B cell (primary cell): ENCODE data around the gene CLCF1. TPM values are rescaled to one million over a fixed set of nuclear protein-coding genes. Genes with fewer than 3 reads are reported as not detected.
A peak's percentile ranks its signal among the peaks of the same experiment; 100 is the strongest.

ENCODE experiments used
- ATAC-seq: fragments of 200-7000 bp; cut with Tn5 transposase; one replicate; pipeline ENCODE4 v1.10.0; 2021; ENCODE audit warnings: low read depth, mild to moderate bottlenecking, moderate number of reproducible peaks, moderate library complexity
- CTCF ChIA-PET: fragments of 350-600 bp; sonication (Branson Sonifier 250); formaldehyde crosslinking; loops from one replicate; lab custom pipeline; 2021; ENCODE audit warnings: antibody characterized with exemption, inconsistent platforms; lab: Charles Lee
- POLR2A ChIA-PET: fragments of 350-600 bp; sonication (Branson Sonifier 250); formaldehyde crosslinking; loops from one replicate; lab custom pipeline; 2021; ENCODE audit warnings: antibody characterized with exemption; lab: Charles Lee
- DNase-seq: peaks from one replicate; pipeline ENCODE4 v3.0.0; 2013
- H2AFZ ChIP-seq: 2 replicates; pipeline ENCODE4 v1.6.1; 2012; ENCODE audit warnings: mild to moderate bottlenecking, low read depth, low read length; ENCODE audit not compliant: insufficient read depth, poor library complexity, severe bottlenecking
- H3K27ac ChIP-seq, 2 donors: 1 replicate in 1 of 2; 2 replicates in 1 of 2; pipeline ENCODE4 v1.5.1; 2012 to 2013; ENCODE audit warnings: low read length in 2 of 2, mild to moderate bottlenecking in 2 of 2, moderate library complexity in 1 of 2
- H3K27me3 ChIP-seq, 4 experiments: fragments of 200-600 bp in 1 of 4; sonication (generic) in 1 of 4; replicated peaks in 1 of 4; 1 replicate in 2 of 4; 2 replicates in 2 of 4; pipeline versions ENCODE4 v1.6.1 to v1.7.0; 2013 to 2016; ENCODE audit warnings: low read length in 3 of 4, mild to moderate bottlenecking in 2 of 4, mixed read lengths in 1 of 4, moderate library complexity in 1 of 4; ENCODE audit not compliant: insufficient read depth in 4 of 4, control insufficient read depth in 3 of 4; ENCODE audit errors: control extremely low read depth in 1 of 4
- H3K36me3 ChIP-seq, 2 experiments: replicated peaks in 1 of 2; 1 replicate in 1 of 2; 2 replicates in 1 of 2; pipeline versions ENCODE4 v1.6.1 to v1.7.1; 2013; ENCODE audit warnings: low read length in 1 of 2; ENCODE audit not compliant: insufficient read depth in 2 of 2, control insufficient read depth in 1 of 2; ENCODE audit errors: control extremely low read depth in 1 of 2, extremely low read depth in 1 of 2
- H3K4me1 ChIP-seq, 2 donors: fragments of 200-600 bp in 1 of 2; sonication (generic) in 1 of 2; 1 replicate in 1 of 2; 2 replicates in 1 of 2; pipeline versions ENCODE4 v1.5.1 to v1.6.1; 2013 to 2017; ENCODE audit warnings: low read length in 2 of 2; ENCODE audit not compliant: control insufficient read depth in 2 of 2, insufficient read depth in 2 of 2
- H3K4me2 ChIP-seq: replicated peaks from 2 replicates; pipeline ENCODE3; 2012; ENCODE audit warnings: mild to moderate bottlenecking, low read depth, low read length; ENCODE audit not compliant: poor library complexity, severe bottlenecking
- H3K4me3 ChIP-seq, 5 experiments: fragments of 200-600 bp in 1 of 5; sonication (generic) in 1 of 5; 1 replicate in 3 of 5; 2 replicates in 2 of 5; pipeline versions ENCODE4 v1.5.1 to v1.7.0; 2011 to 2016; ENCODE audit warnings: low read length in 4 of 5, mild to moderate bottlenecking in 4 of 5, low read depth in 2 of 5, control low read depth in 1 of 5, moderate library complexity in 1 of 5; ENCODE audit not compliant: insufficient read depth in 1 of 5; ENCODE audit errors: control extremely low read depth in 1 of 5, extremely low read depth in 1 of 5
- H3K79me2 ChIP-seq: fragments of 200-600 bp; sonication (generic); one replicate; pipeline ENCODE4 v1.6.0; 2016; ENCODE audit warnings: low read length; ENCODE audit not compliant: control insufficient read depth, insufficient read depth
- H3K9ac ChIP-seq: fragments of 200-600 bp; sonication (generic); 2 replicates; pipeline ENCODE4 v1.6.1; 2017; ENCODE audit warnings: mild to moderate bottlenecking, low read length, moderate library complexity
- H3K9me3 ChIP-seq, 3 donors: one replicate each; pipeline versions ENCODE4 v1.6.1 to v1.7.1; 2013; ENCODE audit warnings: low read length in 2 of 3; ENCODE audit not compliant: control insufficient read depth in 2 of 3, insufficient read depth in 1 of 3; ENCODE audit errors: control extremely low read depth in 1 of 3
- H4K20me1 ChIP-seq: 2 replicates; pipeline ENCODE4 v1.6.0; 2012; ENCODE audit warnings: mild to moderate bottlenecking, low read length; ENCODE audit not compliant: insufficient read depth, control insufficient read depth, poor library complexity, severe bottlenecking
- H3K27ac Mint-ChIP-seq: one replicate; pipeline ENCODE4 v1.8.0; 2021; ENCODE audit warnings: mixed read lengths
- H3K27me3 Mint-ChIP-seq: one replicate; pipeline ENCODE4 v1.8.0; 2021; ENCODE audit warnings: mixed read lengths
- H3K4me1 Mint-ChIP-seq: one replicate; pipeline ENCODE4 v1.8.0; 2021; ENCODE audit warnings: mixed read lengths
- H3K4me3 Mint-ChIP-seq: one replicate; pipeline ENCODE4 v1.8.0; 2021; ENCODE audit warnings: mixed read lengths
- H3K9me3 Mint-ChIP-seq: one replicate; pipeline ENCODE4 v1.8.0; 2022; ENCODE audit warnings: mixed read lengths; ENCODE audit not compliant: insufficient read depth
- CTCF ChIP-seq: fragments of 200-600 bp; IDR thresholded peaks from one replicate; pipeline ENCODE4 v1.8.0; 2022; ENCODE audit warnings: antibody characterized with exemption, mild to moderate bottlenecking
- EZH2 ChIP-seq: IDR thresholded peaks from 2 replicates; pipeline ENCODE4 v1.6.1; 2012; ENCODE audit warnings: borderline replicate concordance, low read depth, mild to moderate bottlenecking, moderate library complexity, low read length; ENCODE audit not compliant: insufficient read depth, poor library complexity, severe bottlenecking
- WGBS: methylation state at CpG from one replicate; pipeline ENCODE4 v1.1.5; 2013; ENCODE audit warnings: missing lambda C conversion rate; ENCODE audit not compliant: insufficient coverage; 5-methylcytosine and 5-hydroxymethylcytosine counted together
- intact Hi-C: fragments of 100-400 bp; cut with micrococcal nuclease; formaldehyde crosslinking; loops from one replicate; pipeline ENCODE4 v1.10.0; 2022
- polyA plus RNA-seq: library from polyadenylated mRNA; depleted of rRNA; stranded (reverse); fragments of >200 nt; gene quantifications from 2 replicates; pipeline ENCODE4 v1.2.3, GENCODE V29; 2012
- total RNA-seq, 2 donors: library from RNA; stranded (reverse); fragments of 120-200 nt in 1 of 2; gene quantifications; 1 replicate in 1 of 2; 2 replicates in 1 of 2; pipeline versions ENCODE4 v1.2.3 to v1.2.4, GENCODE V29; 2013 to 2022

The CLCF1 gene
- total and polyA plus RNA-seq, 2 donors (not counting 1 experiment from before 2014, with no cell fraction given) = 29.1 to 44.6 TPM

DNA sequence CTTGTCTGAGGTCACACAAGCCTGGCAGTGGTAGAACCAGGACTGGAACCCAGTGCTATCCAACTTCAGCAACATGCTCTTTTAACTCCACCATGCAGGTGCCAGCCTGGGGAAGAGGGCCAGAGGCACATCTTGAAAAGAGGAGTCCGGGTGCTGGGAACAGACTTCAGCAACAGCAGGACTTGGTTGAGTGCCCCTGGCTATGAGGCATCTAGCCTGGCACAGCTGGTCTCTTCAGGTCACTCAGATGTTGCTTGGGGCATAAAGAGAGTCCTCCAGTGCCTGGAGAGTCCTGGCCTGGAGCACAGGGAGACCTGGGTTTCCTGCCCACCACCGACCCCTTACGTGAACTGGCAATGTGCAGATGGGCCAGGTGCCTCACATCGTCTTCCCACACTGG, 5.1 kb upstream of the CLCF1 start:
- intact Hi-C loops = no loop called here
- Histone ChIP-seq H3K27ac (no peak overlapping the region), H2AFZ (no peak overlapping the region), H3K4me3 (no peak overlapping the region), H3K4me1 (peaks cover 33 to 41% of the 10 kb centered on the region in 2 donors), H3K9ac (no peak overlapping the region), H3K79me2 (peaks cover 11% of the 10 kb centered on the region), H3K27me3 (no peaks in the 10 kb centered on the region), H3K9me3 (no peaks in the 10 kb centered on the region), H3K36me3 (no peaks in the 10 kb centered on the region), H3K4me2 (no peak overlapping the region), H4K20me1 (no peaks in the 10 kb centered on the region)
- TF ChIP-seq CTCF (no peak), EZH2 (no peak)
- Mint-ChIP-seq H3K27me3 (no peaks in the 10 kb centered on the region), H3K27ac (peak overlapping the region; percentile 73), H3K4me3 (peak overlapping the region; percentile 23), H3K9me3 (no peaks in the 10 kb centered on the region), H3K4me1 (peaks cover 39% of the 10 kb centered on the region)
- ATAC-seq = no peak
- DNase-seq = no peak
- ChIA-PET CTCF (interaction anchor here (1.0 to 42.2 kb wide), 3 partner anchors 9 to 61 kb away, joined by 3 to 2379 read pairs (median 21); partner anchors contain the start of genes CLCF1 and POLD4), POLR2A (interaction anchor here (0.6 to 14.2 kb wide), 5 partner anchors 12 to 115 kb away, joined by 3 to 323 read pairs (median 5); partner anchors contain the start of gene POLD4)
- 91% methylated on average over 4 of the region's 4 CpGs for WGBS

DNA sequence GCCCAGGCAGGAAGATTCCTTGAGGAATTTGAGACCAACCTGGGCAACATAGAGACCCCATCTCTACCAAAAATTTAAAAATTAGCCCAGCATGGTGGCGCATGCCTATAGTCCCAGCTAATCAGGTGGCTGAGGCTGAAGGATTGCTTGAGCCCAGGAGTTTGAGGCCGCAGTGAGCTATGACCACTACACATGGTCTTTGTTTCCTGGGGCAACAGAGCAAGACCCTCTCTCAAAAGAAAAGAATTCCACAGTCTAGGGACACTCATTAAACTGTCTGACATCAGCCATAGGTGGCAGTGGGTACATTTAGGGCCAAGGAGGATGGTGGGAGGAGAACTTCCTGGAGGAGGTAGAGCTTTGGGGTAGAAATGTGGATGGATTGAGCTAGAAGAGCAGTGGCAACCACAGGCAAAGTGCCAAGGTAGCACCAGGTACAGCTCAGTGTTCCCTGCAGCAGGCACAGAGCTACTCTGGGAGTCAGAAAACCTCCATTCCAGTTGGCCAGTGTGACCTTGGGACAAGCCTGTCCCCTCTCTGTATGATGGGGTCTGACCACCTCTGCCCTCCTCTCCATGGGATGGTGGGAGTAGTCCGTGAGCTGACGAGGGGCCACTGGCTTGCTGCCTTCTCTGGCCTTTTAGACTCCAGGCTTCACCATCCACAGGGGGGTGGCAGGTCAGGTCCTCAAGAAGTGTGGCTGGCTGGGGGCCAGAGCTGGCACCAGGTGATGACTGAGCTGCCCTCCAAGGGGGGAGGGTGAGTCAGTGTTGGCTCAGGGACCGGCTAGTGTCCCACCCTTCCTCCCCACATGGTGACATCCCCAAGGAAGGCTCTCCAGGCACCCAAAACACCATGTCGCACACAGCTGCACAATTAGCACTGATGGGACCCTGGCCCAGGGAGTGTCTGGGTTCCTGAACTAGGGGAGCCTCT, 3.7 kb upstream of the CLCF1 start:
- Histone ChIP-seq H3K4me1 (peaks cover 29 to 36% of the 10 kb centered on the region in 2 donors), H3K9ac (no peak overlapping the region), H2AFZ (no peak overlapping the region), H3K79me2 (peaks cover 11% of the 10 kb centered on the region), H3K36me3 (no peaks in the 10 kb centered on the region), H3K27ac (peak overlapping the region in 1 of 2 donors; percentile 6), H3K27me3 (no peaks in the 10 kb centered on the region), H4K20me1 (peaks cover 2% of the 10 kb centered on the region), H3K9me3 (no peaks in the 10 kb centered on the region), H3K4me2 (no peak overlapping the region), H3K4me3 (no peak overlapping the region)
- no peak for ATAC-seq
- ChIA-PET POLR2A (interaction anchor here (0.8 to 14.2 kb wide), 5 partner anchors 15 to 100 kb away, joined by 3 to 323 read pairs (median 3); partner anchors contain the start of gene POLD4), CTCF (interaction anchor here (1.0 to 42.2 kb wide), 4 partner anchors 9 to 115 kb away, joined by 3 to 2379 read pairs (median 13); partner anchors contain the start of genes CLCF1 and POLD4)
- Mint-ChIP-seq H3K4me3 (no peak overlapping the region), H3K4me1 (peaks cover 35% of the 10 kb centered on the region), H3K9me3 (no peaks in the 10 kb centered on the region), H3K27me3 (no peaks in the 10 kb centered on the region), H3K27ac (peak overlapping the region; percentile 64)
- DNase-seq = no peak
- TF ChIP-seq CTCF (no peak), EZH2 (no peak)
- intact Hi-C loops = no loop called here
- WGBS = 100% methylated on average over 1 of the region's 6 CpGs
